SK-N-SH (cell line): ENCODE measurements around the gene THEM4. TPM values are rescaled to one million over a fixed set of nuclear protein-coding genes. Genes with fewer than 3 reads are reported as not detected.

Experiments
- CTCF ChIA-PET: fragments of 300-600, 350-600 bp; formaldehyde crosslinking; extraction: SDS; loops from one replicate; lab custom pipeline; 2021; lab: Yijun Ruan, JAX
- POLR2A ChIA-PET: fragments of 350-600 bp; sonication (Branson Sonifier 250); formaldehyde crosslinking; extraction: SDS; loops from one replicate; lab custom pipeline; 2020; ENCODE audit warnings: antibody characterized with exemption, inconsistent platforms; lab: Yijun Ruan, JAX
- DNase-seq: peaks from one replicate; pipeline ENCODE4 v3.0.0; 2012
- H2AFZ ChIP-seq: fragments of 200-600 bp; sonication (generic); 2 replicates; pipeline ENCODE4 v1.8.1; 2016; ENCODE audit warnings: antibody characterized with exemption, mild to moderate bottlenecking, low read depth
- H3F3A ChIP-seq: fragments of 200-600 bp; sonication (generic); replicated peaks from 2 replicates; pipeline ENCODE3; 2016; ENCODE audit warnings: antibody characterized with exemption, mild to moderate bottlenecking; ENCODE audit not compliant: insufficient read depth
- H3K27ac ChIP-seq, 2 experiments: fragments of 200-500 bp in 1 of 2; fragments of 200-600 bp in 1 of 2; sonication (Bioruptor generic) in 1 of 2; sonication (generic), shearing (Covaris generic) in 1 of 2; 2 replicates each; pipeline versions ENCODE4 v1.5.1 to v1.6.1; 2014 to 2016; ENCODE audit warnings: low read depth in 2 of 2, inconsistent platforms in 1 of 2, low read length in 1 of 2, mild to moderate bottlenecking in 1 of 2, mixed read lengths in 1 of 2
- H3K27me3 ChIP-seq: fragments of 200-600 bp; sonication (generic), shearing (Covaris generic); 2 replicates; pipeline ENCODE4 v1.6.1; 2016; ENCODE audit warnings: mixed run types; ENCODE audit not compliant: insufficient read depth
- H3K36me3 ChIP-seq, 2 experiments: fragments of 200-500 bp in 1 of 2; fragments of 200-600 bp in 1 of 2; sonication (Bioruptor generic) in 1 of 2; sonication (generic) in 1 of 2; replicated peaks in 1 of 2; 2 replicates each; pipeline versions ENCODE3 to v1.5.1; 2014 to 2016; ENCODE audit warnings: low read length in 1 of 2, mild to moderate bottlenecking in 1 of 2; ENCODE audit not compliant: insufficient read depth in 2 of 2, control insufficient read depth in 1 of 2
- H3K4me1 ChIP-seq, 2 experiments: fragments of 200-500 bp in 1 of 2; fragments of 200-600 bp in 1 of 2; sonication (Bioruptor generic) in 1 of 2; sonication (generic), shearing (Covaris generic) in 1 of 2; 2 replicates each; pipeline versions ENCODE4 v1.5.1 to v1.6.1; 2014 to 2016; ENCODE audit warnings: low read depth in 1 of 2, low read length in 1 of 2, mixed run types in 1 of 2; ENCODE audit not compliant: insufficient read depth in 2 of 2, control insufficient read depth in 1 of 2
- H3K4me2 ChIP-seq: fragments of 200-600 bp; sonication (generic), shearing (Covaris generic); 2 replicates; pipeline ENCODE4 v1.6.1; 2017; ENCODE audit warnings: mixed run types
- H3K4me3 ChIP-seq, 2 experiments: fragments of 200-500 bp in 1 of 2; fragments of 200-600 bp in 1 of 2; sonication (Bioruptor generic) in 1 of 2; sonication (generic), shearing (Covaris generic) in 1 of 2; 2 replicates each; pipeline versions ENCODE4 v1.5.1 to v1.8.1; 2014 to 2016; ENCODE audit warnings: low read depth in 2 of 2, inconsistent platforms in 1 of 2, low read length in 1 of 2, mild to moderate bottlenecking in 1 of 2, mixed read lengths in 1 of 2, moderate library complexity in 1 of 2
- H3K79me2 ChIP-seq: fragments of 200-600 bp; sonication (generic); 2 replicates; pipeline ENCODE4 v1.8.1; 2017; ENCODE audit warnings: mild to moderate bottlenecking; ENCODE audit not compliant: insufficient read depth
- H3K9ac ChIP-seq: fragments of 200-600 bp; sonication (generic); 2 replicates; pipeline ENCODE4 v1.6.1; 2017; ENCODE audit warnings: mixed run types
- H3K9me2 ChIP-seq: fragments of 200-600 bp; sonication (generic); 2 replicates; pipeline ENCODE4 v1.6.1; 2017; ENCODE audit warnings: mixed run types
- H3K9me3 ChIP-seq: fragments of 200-600 bp; sonication (generic); 2 replicates; pipeline ENCODE4 v1.6.1; 2017; ENCODE audit warnings: mixed run types, mild to moderate bottlenecking, moderate library complexity
- H4K20me1 ChIP-seq: fragments of 200-600 bp; sonication (generic); 2 replicates; pipeline ENCODE4 v1.6.1; 2017; ENCODE audit warnings: mild to moderate bottlenecking, mixed run types; ENCODE audit not compliant: insufficient read depth
- CTCF ChIP-seq: fragments of 200-600 bp; sonication (generic); IDR thresholded peaks from 2 replicates; pipeline ENCODE4 v1.6.1; 2017; ENCODE audit warnings: antibody characterized with exemption, mild to moderate bottlenecking, moderate library complexity
- FOXJ3 ChIP-seq: sonication (generic); formaldehyde crosslinking; IDR thresholded peaks from 2 replicates; pipeline ENCODE4 v1.5.1; 2020; ENCODE audit warnings: mild to moderate bottlenecking, missing genetic modification reagents
- FOXM1 ChIP-seq: IDR thresholded peaks from 2 replicates; pipeline ENCODE4 v1.4.0; 2012; ENCODE audit warnings: low read depth, mild to moderate bottlenecking
- GATA2 ChIP-seq: sonication (generic); formaldehyde crosslinking; IDR thresholded peaks from 2 replicates; pipeline ENCODE4 v1.5.0; 2020; ENCODE audit warnings: mild to moderate bottlenecking, missing genetic modification reagents
- MEF2A ChIP-seq: IDR thresholded peaks from 2 replicates; pipeline ENCODE4 v1.4.0; 2012; ENCODE audit warnings: low read depth, borderline replicate concordance
- NRF1 ChIP-seq: IDR thresholded peaks from 2 replicates; pipeline ENCODE4 v1.6.1; 2012; ENCODE audit warnings: low read depth, mild to moderate bottlenecking, low read length
- PBX3 ChIP-seq: IDR thresholded peaks from 2 replicates; pipeline ENCODE4; 2012
- RCOR1 ChIP-seq: fragments of 150-350 bp; IDR thresholded peaks from 2 replicates; pipeline ENCODE4 v1.6.1; 2017; ENCODE audit warnings: antibody characterized with exemption, low read length
- RFX5 ChIP-seq: IDR thresholded peaks from 2 replicates; pipeline ENCODE4 v1.6.1; 2012; ENCODE audit warnings: mild to moderate bottlenecking, improper control_type of control experiment, low read length
- SIN3A ChIP-seq: IDR thresholded peaks from 2 replicates; pipeline ENCODE4 v1.6.1; 2012; ENCODE audit warnings: low read depth, mild to moderate bottlenecking, low read length, moderate library complexity, borderline replicate concordance
- TAF1 ChIP-seq: IDR thresholded peaks from 2 replicates; pipeline ENCODE4 v1.6.1; 2012; ENCODE audit warnings: low read depth, mild to moderate bottlenecking, low read length, moderate library complexity, borderline replicate concordance
- ZBTB33 ChIP-seq: IDR thresholded peaks from 2 replicates; pipeline ENCODE4 v1.4.0; 2012; ENCODE audit warnings: low read depth, borderline replicate concordance
- WGBS: methylation state at CpG from one replicate; pipeline ENCODE4 v1.1.6; 2017; ENCODE audit warnings: low lambda C conversion rate; 5-methylcytosine and 5-hydroxymethylcytosine counted together
- polyA plus RNA-seq, 3 experiments: library from polyadenylated mRNA; depleted of rRNA; stranded (reverse); fragments of >200 nt; gene quantifications; 2 replicates each; pipeline ENCODE4 v1.2.3, GENCODE V29; 2012
- TF ChIP-seq, protein P1 (sequence below): fragments of 150-350 bp; IDR thresholded peaks from 2 replicates; pipeline ENCODE4 v1.6.1; 2016; ENCODE audit warnings: mild to moderate bottlenecking, low read depth, low read length

Gene THEM4
- polyA plus RNA-seq, 1 of the 3 experiments (the other 2 are of a cell fraction), result 10.1 TPM

DNA sequence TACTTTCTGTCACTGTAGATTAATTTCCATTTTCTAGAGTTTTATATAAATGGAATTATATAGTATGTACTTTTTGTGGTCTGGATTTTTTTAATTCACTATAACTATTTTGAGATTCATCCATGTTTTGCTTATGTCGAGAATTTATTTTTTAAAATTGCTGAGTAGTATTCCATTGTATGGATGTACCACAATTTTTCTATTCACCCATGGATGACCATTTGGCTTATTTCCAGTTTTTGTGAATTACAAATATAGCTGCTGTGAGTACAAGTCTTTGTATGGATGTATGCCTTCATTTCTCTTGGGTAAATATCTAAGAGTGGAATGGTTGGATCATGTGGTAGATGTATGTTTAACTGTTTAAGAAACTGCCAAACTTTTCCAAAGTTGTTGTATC is 3.7 kb upstream of the THEM4 start:
- Histone ChIP-seq H3F3A (no peaks in the 10 kb centered on the region), H3K79me2 (no peaks in the 10 kb centered on the region; the same call in 1 of the 2 replicates), H3K4me2 (no peak overlapping the region), H3K9ac (no peak overlapping the region), H3K27me3 (peaks cover 13% of the 10 kb centered on the region), H3K4me1 (peaks cover 0 to 5% of the 10 kb centered on the region in 2 experiments; a peak in 2 of 4 replicates), H3K4me3 (no peak overlapping the region), H3K9me2 (no peaks in the 10 kb centered on the region), H3K27ac (no peak overlapping the region), H4K20me1 (no peaks in the 10 kb centered on the region), H3K36me3 (no peaks in the 10 kb centered on the region), H2AFZ (no peak overlapping the region), H3K9me3 (peaks cover 7% of the 10 kb centered on the region; the same call in 1 of the 2 replicates)
- ChIA-PET CTCF (interaction anchor here (1.3 to 1.9 kb wide), 2 partner anchors 21 to 26 kb away, joined by 3 to 5 read pairs; no protein-coding TSS in a partner anchor), POLR2A (no interaction called here)
- no peak for DNase-seq
- WGBS, result 89% methylated on average over 1 of the region's 1 CpG
- TF ChIP-seq SIN3A (no peak), NRF1 (no peak), RFX5 (no peak), TAF1 (no peak), FOXJ3 (CRISPR knock-in tag) (no peak), FOXM1 (no peak), PBX3 (no peak)
- TF ChIP-seq, protein P1, sequence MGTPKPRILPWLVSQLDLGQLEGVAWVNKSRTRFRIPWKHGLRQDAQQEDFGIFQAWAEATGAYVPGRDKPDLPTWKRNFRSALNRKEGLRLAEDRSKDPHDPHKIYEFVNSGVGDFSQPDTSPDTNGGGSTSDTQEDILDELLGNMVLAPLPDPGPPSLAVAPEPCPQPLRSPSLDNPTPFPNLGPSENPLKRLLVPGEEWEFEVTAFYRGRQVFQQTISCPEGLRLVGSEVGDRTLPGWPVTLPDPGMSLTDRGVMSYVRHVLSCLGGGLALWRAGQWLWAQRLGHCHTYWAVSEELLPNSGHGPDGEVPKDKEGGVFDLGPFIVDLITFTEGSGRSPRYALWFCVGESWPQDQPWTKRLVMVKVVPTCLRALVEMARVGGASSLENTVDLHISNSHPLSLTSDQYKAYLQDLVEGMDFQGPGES, result no peak

GRCh38 chr1:151908228-151908691 is 1.1 kb downstream of the THEM4 start:
- DNase-seq, result no peak
- Histone ChIP-seq H3K79me2 (no peaks in the 10 kb centered on the region; the same call in 1 of the 2 replicates), H3K9ac (no peak overlapping the region; the same call in 1 of the 2 replicates), H3K27ac (no peak overlapping the region), H3K36me3 (no peaks in the 10 kb centered on the region), H3F3A (no peaks in the 10 kb centered on the region), H3K27me3 (no peaks in the 10 kb centered on the region), H2AFZ (peak overlapping the region; percentile 96; the same call in 1 of the 2 replicates), H3K4me1 (peaks cover 0 to 7% of the 10 kb centered on the region in 2 experiments; a peak in 2 of 4 replicates), H3K4me2 (peak overlapping the region; percentile 88), H3K4me3 (peak overlapping the region in 1 of 2 experiments; percentile 74; a peak in 1 of 4 replicates), H4K20me1 (no peaks in the 10 kb centered on the region), H3K9me3 (peaks cover 6% of the 10 kb centered on the region; the same call in 1 of the 2 replicates), H3K9me2 (no peaks in the 10 kb centered on the region)
- ChIA-PET POLR2A (interaction anchor here (0.9 kb wide), 1 partner anchor 267 kb away, joined by 3 read pairs; no protein-coding TSS in a partner anchor), CTCF (interaction anchor here (1.9 kb wide), 1 partner anchor 19 kb away, joined by 6 read pairs; no protein-coding TSS in a partner anchor)
- TF ChIP-seq FOXM1, result no peak
- TF ChIP-seq MEF2A, result no peak
- TF ChIP-seq RCOR1, result no peak
- no peak for TF ChIP-seq PBX3
- TF ChIP-seq ZBTB33, result no peak
- no peak for TF ChIP-seq GATA2 (CRISPR knock-in tag)
- 0 out of 2 replicates have a peak, but pooled peaks have one; percentile 11 for TF ChIP-seq CTCF
- TF ChIP-seq RFX5, result no peak
- WGBS, result 81% methylated on average over 10 of the region's 10 CpGs
